A549 treated with DMSO at 1 μM for 4 hours (cell line): ENCODE results near the gene NAPA. TPM values are rescaled to one million over a fixed set of nuclear protein-coding genes. Genes with fewer than 3 reads are reported as not detected.

Experiments
- total RNA-seq: library from RNA; stranded (reverse); fragments of 200-300 nt; extraction: Qiagen RNA extraction; gene quantifications from 5 replicates; pipeline ENCODE4 v1.2.3, GENCODE V29; 2022; ENCODE audit warnings: low read depth

Gene NAPA
- total RNA-seq = 85.6 to 109 TPM (median 90.4 TPM) in 5 replicates

DNA sequence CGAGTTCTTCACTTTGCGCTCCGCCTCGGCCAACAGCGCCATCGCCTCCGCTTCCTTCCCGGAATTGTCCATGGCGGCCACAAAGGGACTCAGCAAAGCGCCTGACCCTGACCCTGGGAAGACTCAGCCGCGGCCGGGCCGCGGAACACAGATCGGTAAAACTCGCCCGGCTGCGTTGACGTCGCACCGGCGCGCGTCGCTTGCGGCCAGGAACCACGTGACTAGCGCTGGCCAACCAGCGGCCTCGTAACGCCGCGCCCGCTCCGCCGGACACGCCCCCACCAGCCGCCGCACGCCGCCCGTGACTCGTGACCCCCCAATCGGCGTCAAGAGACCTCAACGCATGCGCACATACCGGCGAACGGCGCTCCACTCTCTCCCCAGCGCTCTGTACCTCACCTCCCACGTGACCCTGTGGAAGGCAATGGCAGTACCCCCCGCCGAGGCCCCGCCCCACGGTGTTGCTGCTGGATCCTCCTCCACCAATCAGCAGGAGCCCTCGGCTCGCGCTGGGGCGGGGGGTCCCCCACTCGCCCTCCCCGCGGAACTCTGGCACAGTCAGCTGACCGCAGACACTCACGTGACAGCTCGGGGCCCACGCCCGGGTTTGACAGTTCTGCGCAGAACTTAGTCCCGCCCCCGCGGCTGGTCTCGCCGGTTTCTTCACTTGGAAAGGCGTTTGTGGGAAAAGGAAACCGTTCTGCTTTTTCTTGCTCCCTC, at the start of gene NAPA:
TSS of gene NAPA (minus strand) at position 195 of the 720 bp plus-strand sequence. CDS start at position 72, 123 bp downstream.

DNA sequence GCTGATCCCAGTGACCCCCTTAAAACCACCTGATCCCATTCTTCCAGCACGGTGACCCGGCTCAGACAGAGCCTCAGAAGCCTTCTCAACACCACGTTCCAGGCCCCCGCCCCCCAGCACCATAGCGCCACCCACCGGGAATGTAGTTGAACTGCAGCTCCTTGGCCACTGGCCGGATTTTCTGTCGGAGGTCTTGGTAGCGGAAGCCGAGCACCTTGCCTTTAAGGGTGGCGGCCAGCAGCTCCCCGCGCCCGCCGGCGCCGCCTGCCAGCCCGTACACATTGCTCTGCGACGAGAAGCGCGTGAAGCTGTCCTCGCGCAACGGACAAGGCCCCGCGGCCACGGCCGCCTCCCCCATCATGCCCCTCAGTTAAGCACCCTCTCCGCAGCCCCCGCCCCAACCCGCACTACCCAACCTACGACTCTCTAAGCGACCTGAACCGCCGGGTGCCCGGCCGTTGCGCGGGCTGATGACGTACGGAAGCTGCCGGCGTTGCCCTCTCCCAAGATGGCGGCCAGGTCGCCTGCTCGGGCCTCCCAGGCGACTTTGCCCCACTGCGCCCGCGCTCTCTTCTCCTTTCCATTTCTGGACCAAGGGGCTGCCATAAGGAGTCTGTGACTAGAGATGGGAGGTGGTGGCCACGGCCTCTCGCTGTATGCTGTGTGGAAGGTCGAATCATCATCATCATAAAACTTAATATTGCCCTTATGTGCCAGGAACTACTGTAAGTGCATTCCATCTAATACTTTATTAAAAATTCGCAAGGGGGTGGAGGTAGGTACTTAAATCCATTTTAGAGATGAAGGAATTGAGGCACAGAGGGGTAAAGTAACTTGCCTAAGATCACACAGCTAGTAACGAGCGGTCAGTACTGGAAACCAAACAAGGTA, 30.8 kb downstream of the NAPA start, which contains the start of gene KPTN:
TSS of gene KPTN (minus strand) at position 420 of the 891 bp plus-strand sequence. CDS start at position 361, 59 bp downstream.

DNA sequence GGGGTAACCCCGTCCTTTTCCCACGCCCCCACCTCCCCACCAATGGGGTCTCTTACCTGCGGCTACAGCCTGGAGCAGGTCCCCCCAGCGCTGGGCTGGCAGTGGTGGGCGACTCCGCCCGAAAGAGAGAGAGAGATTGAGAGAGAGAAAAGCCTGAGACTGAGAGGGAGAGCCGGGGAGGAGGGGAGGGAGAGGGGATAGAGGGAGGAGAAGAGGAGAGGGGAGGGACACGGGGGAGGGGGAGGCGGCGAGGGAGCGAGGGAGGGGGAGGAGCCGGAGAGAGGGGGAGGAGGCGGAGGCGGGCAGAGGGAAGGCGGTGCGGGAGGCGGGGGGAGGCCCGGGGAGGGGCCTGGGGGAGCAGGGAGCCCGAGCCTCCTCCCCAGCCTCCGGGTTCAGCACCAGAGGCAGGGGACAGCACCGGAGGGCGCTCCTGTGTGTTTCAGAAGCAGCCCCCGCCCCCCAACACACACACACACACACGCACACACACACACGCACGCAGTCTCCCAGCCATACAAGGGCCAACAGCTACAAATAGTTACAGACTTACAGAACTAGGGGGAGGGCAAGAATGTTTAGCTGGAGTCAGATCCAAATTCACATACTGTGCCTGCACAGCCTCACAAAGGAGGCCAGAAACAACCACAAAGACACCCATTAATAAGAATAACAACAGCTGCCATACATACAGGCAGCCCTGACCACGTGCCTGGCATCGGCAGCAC, 43.0 kb downstream of the NAPA start, which contains the start of gene SLC8A2:
TSS of gene SLC8A2 (minus strand) at position 161 of the 725 bp plus-strand sequence. CDS start 5,490 bp downstream, outside the sequence.

Other genes starting within 250 kb of the NAPA start
- 4.4 to 10.3 TPM (median 8.8 TPM) in 5 replicates for gene INAFM1, start 240.2 kb downstream of the NAPA start, total RNA-seq
- gene C5AR1, start 205.2 kb downstream of the NAPA start, total RNA-seq = 0.74 to 2.1 TPM (median 1.8 TPM) in 5 replicates
- gene C5AR2, start 182.9 kb downstream of the NAPA start, total RNA-seq = 0.44 to 1.1 TPM (median 0.87 TPM) in 5 replicates
- gene DHX34, start 165.7 kb downstream of the NAPA start, total RNA-seq = 23.3 to 36.4 TPM (median 32.4 TPM) in 5 replicates
- 31.2 to 40.3 TPM (median 33.7 TPM) in 5 replicates for gene MEIS3, start 95.5 kb downstream of the NAPA start, total RNA-seq
- gene SLC8A2, start 43.2 kb downstream of the NAPA start, total RNA-seq = 0.17 to 0.51 TPM (median 0.44 TPM) in 5 replicates
- 16.7 to 22.4 TPM (median 21.2 TPM) in 5 replicates for gene KPTN, start 30.8 kb downstream of the NAPA start, total RNA-seq
- not detected in 5 replicates for gene ZNF541, start 58.1 kb upstream of the NAPA start, total RNA-seq
- 12.5 to 17.2 TPM (median 12.7 TPM) in 5 replicates for gene BICRA, start 94.1 kb upstream of the NAPA start, total RNA-seq
- 106 to 151 TPM (median 129 TPM) in 5 replicates for gene EHD2, start 198.4 kb upstream of the NAPA start, total RNA-seq
- gene NOP53, start 230.5 kb upstream of the NAPA start, total RNA-seq = 227 to 326 TPM (median 233 TPM) in 5 replicates